ENCODE results near the gene S100A2. TPM values are rescaled to one million over a fixed set of nuclear protein-coding genes. Genes with fewer than 3 reads are reported as not detected.

Gene S100A2
- total and polyA plus RNA-seq, 2 of the 13 experiments (the other 11 are each of a cell fraction or from before 2014, with no cell fraction given) = 1.2 TPM

GRCh38 chr1:153568367-153569099 lies 2.9 kb upstream of the S100A2 start (continued):
- TF ChIP-seq SMYD3 (CRISPR knock-in tag; IDR thresholded peaks at IDR 0.05) (no peak), TSC22D2 (CRISPR knock-in tag; IDR thresholded peaks at IDR 0.05; ENCODE audit: borderline replicate concordance) (peak; percentile 19; the same call in 1 of the 2 replicates), PCBP1 (IDR thresholded peaks at IDR 0.05; ENCODE audit: borderline replicate concordance, low read depth, low read length) (no peak), SP140L (CRISPR knock-in tag; IDR thresholded peaks at IDR 0.05; ENCODE audit: borderline replicate concordance) (no peak), ZNF251 (CRISPR knock-in tag; IDR thresholded peaks at IDR 0.05) (no peak), HNRNPL (IDR thresholded peaks at IDR 0.05; ENCODE audit: low read depth, low read length) (0 out of 2 replicates have a peak, but pooled peaks have one; percentile 62), ZNF275 (CRISPR knock-in tag; IDR thresholded peaks at IDR 0.05; ENCODE audit: borderline replicate concordance) (no peak), SP5 (CRISPR knock-in tag; IDR thresholded peaks at IDR 0.05; ENCODE audit: borderline replicate concordance, low read depth) (0 out of 2 replicates have a peak, but pooled peaks have one; percentile 11), ZSCAN12 (CRISPR knock-in tag; IDR thresholded peaks at IDR 0.05) (no peak), ZNF749 (CRISPR knock-in tag; IDR thresholded peaks at IDR 0.05; ENCODE audit: borderline replicate concordance) (no peak), GMEB2 (CRISPR knock-in tag; IDR thresholded peaks at IDR 0.05; ENCODE audit: low read depth) (no peak), ZNF138 (CRISPR knock-in tag; IDR thresholded peaks at IDR 0.05; ENCODE audit: low read depth) (no peak), ZFP36L1 (CRISPR knock-in tag; IDR thresholded peaks at IDR 0.05) (no peak), PRDM15 (CRISPR knock-in tag; IDR thresholded peaks at IDR 0.05) (peak; percentile 88), ZNF367 (CRISPR knock-in tag; IDR thresholded peaks at IDR 0.05; ENCODE audit: borderline replicate concordance) (no peak), ZNF549 (CRISPR knock-in tag; IDR thresholded peaks at IDR 0.05) (no peak), BCL3 (CRISPR knock-in tag; IDR thresholded peaks at IDR 0.05) (no peak), FOXO4 (CRISPR knock-in tag; conservative IDR thresholded peaks at IDR 0.05) (no peak)

Data from HepG2 (cell line).